Subcutaneous adipose tissue (tissue), 4 donors: Measurements from ENCODE around the gene CDK5. TPM values are rescaled to one million over a fixed set of nuclear protein-coding genes. Genes with fewer than 3 reads are reported as not detected.

ENCODE experiments used
- CTCF ChIP-seq: fragments of 450-650 bp; IDR thresholded peaks from one replicate; pipeline ENCODE4 v1.5.1; 2016; ENCODE audit warnings: low read depth, mild to moderate bottlenecking, control low read depth, antibody characterized with exemption, moderate library complexity
- total RNA-seq, 4 donors: library from RNA; depleted of rRNA; stranded (reverse); fragments of >200 nt; gene quantifications; one replicate each; pipeline ENCODE4 v1.1.0, GENCODE V29; 2016

The CDK5 gene
- total RNA-seq, 4 donors from 2014 or later, result 4.1 to 11.0 (median 6.8) TPM

- TF ChIP-seq CTCF, result no peak
These were observed 41.2 kb downstream of the CDK5 start for GRCh38 chr7:151016505-151016904.

GRCh38 chr7:151015967-151016366, 41.7 kb downstream of the CDK5 start:
- TF ChIP-seq CTCF, result no peak

GRCh38 chr7:151014950-151015349, 42.7 kb downstream of the CDK5 start:
- TF ChIP-seq CTCF, result no peak

DNA sequence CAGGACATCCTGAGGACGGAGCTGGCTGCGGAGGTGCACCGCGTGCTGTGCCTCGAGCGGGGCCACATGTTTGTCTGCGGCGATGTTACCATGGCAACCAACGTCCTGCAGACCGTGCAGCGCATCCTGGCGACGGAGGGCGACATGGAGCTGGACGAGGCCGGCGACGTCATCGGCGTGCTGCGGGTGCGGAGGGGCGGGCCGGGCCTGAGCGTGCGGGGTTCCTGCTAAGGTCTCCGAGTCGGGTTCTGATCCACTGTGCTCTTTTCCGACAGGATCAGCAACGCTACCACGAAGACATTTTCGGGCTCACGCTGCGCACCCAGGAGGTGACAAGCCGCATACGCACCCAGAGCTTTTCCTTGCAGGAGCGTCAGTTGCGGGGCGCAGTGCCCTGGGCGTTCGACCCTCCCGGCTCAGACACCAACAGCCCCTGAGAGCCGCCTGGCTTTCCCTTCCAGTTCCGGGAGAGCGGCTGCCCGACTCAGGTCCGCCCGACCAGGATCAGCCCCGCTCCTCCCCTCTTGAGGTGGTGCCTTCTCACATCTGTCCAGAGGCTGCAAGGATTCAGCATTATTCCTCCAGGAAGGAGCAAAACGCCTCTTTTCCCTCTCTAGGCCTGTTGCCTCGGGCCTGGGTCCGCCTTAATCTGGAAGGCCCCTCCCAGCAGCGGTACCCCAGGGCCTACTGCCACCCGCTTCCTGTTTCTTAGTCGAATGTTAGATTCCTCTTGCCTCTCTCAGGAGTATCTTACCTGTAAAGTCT, 43.8 kb downstream of the CDK5 start:
- TF ChIP-seq CTCF, result no peak

DNA sequence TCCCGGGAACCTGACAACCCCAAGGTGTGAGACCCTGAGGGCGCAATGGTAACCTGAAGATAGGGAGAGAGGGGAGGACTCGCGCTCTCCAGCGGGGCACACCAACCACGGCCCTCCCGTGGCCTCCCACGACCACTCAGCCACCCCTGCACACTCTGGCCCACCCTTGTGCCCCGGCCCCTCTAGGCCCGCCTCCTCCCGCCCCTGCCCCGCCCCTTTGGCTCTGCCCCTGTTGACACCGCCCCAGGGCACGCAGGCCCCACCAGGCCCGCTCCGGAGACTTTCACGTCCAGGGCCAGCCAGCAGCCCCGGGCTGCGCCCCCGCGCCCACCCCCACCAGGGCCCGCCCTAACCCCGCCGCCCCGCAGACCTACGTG, 44.4 kb downstream of the CDK5 start:
- TF ChIP-seq CTCF, result no peak

- no peak for TF ChIP-seq CTCF
These were observed 44.8 kb downstream of the CDK5 start for GRCh38 chr7:151012911-151013347.

DNA sequence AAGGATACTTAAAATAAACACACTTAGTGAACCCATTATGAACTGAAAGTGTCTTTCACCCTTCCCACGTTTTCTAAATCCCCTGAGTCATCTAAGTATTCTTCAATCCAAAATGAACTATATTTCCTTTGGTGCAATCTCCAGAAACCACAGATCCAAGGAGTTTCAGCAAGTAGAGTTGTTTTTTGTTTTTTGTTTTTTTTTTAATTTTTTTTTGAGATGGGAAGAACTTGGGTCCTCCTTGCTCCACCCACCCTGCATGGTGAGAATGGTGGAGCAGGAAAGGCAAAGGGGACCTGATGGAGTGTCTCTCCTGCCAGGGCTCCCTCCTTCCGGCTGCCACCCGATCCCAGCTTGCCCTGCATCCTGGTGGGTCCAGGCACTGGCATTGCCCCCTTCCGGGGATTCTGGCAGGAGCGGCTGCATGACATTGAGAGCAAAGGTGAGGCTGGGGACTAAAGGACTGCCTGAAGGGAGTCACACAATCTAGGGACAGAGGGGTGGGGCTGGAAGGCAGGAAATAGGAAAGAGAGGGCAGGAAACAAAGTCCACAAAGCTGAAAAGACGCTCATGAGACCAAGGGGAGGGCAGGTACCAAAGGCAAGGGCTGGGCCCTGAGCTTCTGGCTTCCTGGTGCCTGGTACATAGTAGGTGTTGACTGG, 45.5 kb downstream of the CDK5 start:
- no peak for TF ChIP-seq CTCF
